CD4-positive, alpha-beta memory T cell (primary cell): Measurements from ENCODE around the gene CDC42BPB. TPM values are rescaled to one million over a fixed set of nuclear protein-coding genes. Genes with fewer than 3 reads are reported as not detected.

Experiments
- CTCF ChIA-PET: fragments of 350-600 bp; sonication (Branson Sonifier 250); formaldehyde crosslinking; loops from one replicate; lab custom pipeline; 2021; ENCODE audit warnings: inconsistent platforms; ENCODE audit not compliant: partially characterized antibody; lab: Charles Lee
- POLR2A ChIA-PET: fragments of 350-600 bp; sonication (Branson Sonifier 250); formaldehyde crosslinking; loops from one replicate; lab custom pipeline; 2021; ENCODE audit not compliant: partially characterized antibody; lab: Charles Lee
- DNase-seq, 5 donors: peaks; one replicate each; pipeline versions ENCODE4 v3.0.0 to v3.0.0-alpha.2; 2020 to 2022; ENCODE audit warnings: mixed read lengths in 1 of 5
- H3K27ac ChIP-seq: one replicate; pipeline ENCODE4 v1.7.0; 2013; ENCODE audit warnings: low read depth, low read length
- H3K27me3 ChIP-seq: 2 replicates; pipeline ENCODE4 v1.7.0; 2013; ENCODE audit warnings: mild to moderate bottlenecking, low read length, moderate library complexity; ENCODE audit not compliant: insufficient read depth
- H3K36me3 ChIP-seq: 2 replicates; pipeline ENCODE4 v1.7.0; 2013; ENCODE audit warnings: mild to moderate bottlenecking, low read length, moderate library complexity; ENCODE audit not compliant: insufficient read depth
- H3K4me1 ChIP-seq: 2 replicates; pipeline ENCODE4 v1.7.0; 2013; ENCODE audit warnings: mild to moderate bottlenecking, low read length, moderate library complexity; ENCODE audit not compliant: insufficient read depth
- H3K4me3 ChIP-seq, 2 donors: one replicate each; pipeline ENCODE4 v1.7.0; 2013; ENCODE audit warnings: low read length in 2 of 2, mild to moderate bottlenecking in 1 of 2
- H3K9me3 ChIP-seq, 2 donors: one replicate each; pipeline ENCODE4 v1.7.0; 2013; ENCODE audit warnings: low read length in 2 of 2, control low read depth in 1 of 2; ENCODE audit not compliant: control insufficient read depth in 1 of 2
- H3K27ac Mint-ChIP-seq, 7 donors: one replicate each; pipeline ENCODE4 v1.8.0; 2020 to 2021; ENCODE audit warnings: mixed read lengths in 7 of 7, mild to moderate bottlenecking in 6 of 7, inconsistent platforms in 3 of 7, moderate library complexity in 3 of 7
- H3K27me3 Mint-ChIP-seq, 2 donors: one replicate each; pipeline ENCODE4 v1.8.0; 2020 to 2021; ENCODE audit warnings: mixed read lengths in 2 of 2
- H3K36me3 Mint-ChIP-seq, 2 donors: one replicate each; pipeline ENCODE4 v1.8.0; 2020 to 2021; ENCODE audit warnings: mixed read lengths in 2 of 2, inconsistent platforms in 1 of 2, mild to moderate bottlenecking in 1 of 2
- H3K4me1 Mint-ChIP-seq, 4 donors: one replicate each; pipeline ENCODE4 v1.8.0; 2020 to 2021; ENCODE audit warnings: mixed read lengths in 4 of 4, mild to moderate bottlenecking in 1 of 4
- H3K4me3 Mint-ChIP-seq, 8 donors: one replicate each; pipeline ENCODE4 v1.8.0; 2020 to 2021; ENCODE audit warnings: mixed read lengths in 8 of 8, mild to moderate bottlenecking in 7 of 8, moderate library complexity in 6 of 8, inconsistent platforms in 3 of 8
- H3K9me3 Mint-ChIP-seq, 8 donors: one replicate each; pipeline ENCODE4 v1.8.0; 2020 to 2021; ENCODE audit warnings: mixed read lengths in 8 of 8, mild to moderate bottlenecking in 5 of 8, inconsistent platforms in 3 of 8, moderate library complexity in 1 of 8
- intact Hi-C: fragments of 100-400 bp; cut with micrococcal nuclease; formaldehyde crosslinking; loops from one replicate; pipeline ENCODE4 v1.15.1; 2023
- polyA plus RNA-seq, 2 donors: library from polyadenylated mRNA; unstranded; fragments of 300-500 nt; fragmentation: Illumina TruSeq; gene quantifications; one replicate each; pipeline ENCODE4 v1.2.3, GENCODE V29; 2021
- total RNA-seq, 2 experiments: library from RNA; stranded (reverse); gene quantifications; one replicate each; pipeline ENCODE4 v1.2.3, GENCODE V29; 2021

CDC42BPB gene
- total and polyA plus RNA-seq, 4 experiments from 2014 or later = 0.02 to 8.4 (median 4.1) TPM

DNA sequence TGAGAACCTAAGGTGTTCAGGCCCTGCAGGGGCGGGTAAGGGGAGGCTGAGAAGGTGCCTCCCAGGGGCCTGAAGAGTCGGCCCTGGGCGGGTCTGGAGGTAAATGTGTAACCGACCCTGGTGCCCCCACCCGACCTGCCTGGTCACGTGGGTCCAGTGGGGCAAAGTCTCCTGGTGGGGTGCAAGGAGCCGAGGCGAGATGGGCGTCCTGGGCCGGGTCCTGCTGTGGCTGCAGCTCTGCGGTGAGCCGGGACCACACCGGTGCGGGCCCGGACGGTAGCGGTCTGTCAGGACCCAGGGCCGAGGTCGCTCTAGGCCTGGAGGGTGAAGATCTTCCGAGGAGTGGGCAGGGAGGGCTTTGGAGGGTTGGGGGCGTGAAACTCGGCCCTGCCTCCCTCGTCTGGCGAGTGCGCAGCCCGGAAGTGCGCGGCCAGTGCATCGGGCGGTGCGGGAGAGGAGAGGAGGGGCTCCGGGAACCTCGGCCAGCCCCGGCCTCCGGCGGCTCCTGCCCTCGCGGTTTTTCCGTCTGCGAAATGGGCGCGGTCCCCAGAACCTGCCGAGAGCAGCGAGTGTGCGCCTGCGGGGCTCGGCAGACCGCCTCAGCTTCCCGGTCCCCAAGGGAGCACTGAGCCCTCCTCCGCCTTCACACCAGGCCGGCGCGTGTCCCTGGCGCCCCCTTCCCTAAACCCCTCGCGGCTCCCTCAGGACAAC is 134.7 kb downstream of the CDC42BPB start, which contains the start of gene AMN:
Gene AMN (plus strand): TSS at position 174 of the 711 bp plus-strand sequence. CDS start 26 bp downstream, at position 200.
- H3K4me3 ChIP-seq = peak within 1 kb of the TSS; percentile 11 to 28
- POLR2A ChIA-PET = interaction anchor here (1.8 kb wide), 1 partner anchor 24 kb away, joined by 7 read pairs; no protein-coding TSS in a partner anchor

GRCh38 chr14:102920998-102921304 is 136.4 kb downstream of the CDC42BPB start:
- peaks cover 3% of the 10 kb centered on the region in 2 donors for H3K27me3 Mint-ChIP-seq
- POLR2A ChIA-PET = no interaction called here
- no peak overlapping the region for H3K27ac ChIP-seq
- peaks cover 19% of the 10 kb centered on the region for H3K4me1 ChIP-seq
- H3K9me3 Mint-ChIP-seq = no peaks in the 10 kb centered on the region
- peaks cover 5% of the 10 kb centered on the region for H3K27me3 ChIP-seq
- no peak overlapping the region for H3K4me3 ChIP-seq
- H3K36me3 ChIP-seq = no peaks in the 10 kb centered on the region
- H3K27ac Mint-ChIP-seq = no peak overlapping the region
- peaks cover 3 to 17% (median 9%) of the 10 kb centered on the region in 4 donors for H3K4me1 Mint-ChIP-seq
- no peaks in the 10 kb centered on the region for H3K9me3 ChIP-seq
- H3K4me3 Mint-ChIP-seq = no peak overlapping the region
- CTCF ChIA-PET = no interaction called here
- intact Hi-C loops = no loop called here
- no peak for DNase-seq
- H3K36me3 Mint-ChIP-seq = no peaks in the 10 kb centered on the region

More for the DNA sequence above, 134.7 kb downstream of the CDC42BPB start, which contains the start of gene AMN:
- Histone ChIP-seq H3K36me3 (no peaks in the 10 kb centered on the region), H3K27ac (no peak within 1 kb of the TSS), H3K9me3 (no peaks in the 10 kb centered on the region), H3K4me1 (peaks cover 19% of the 10 kb centered on the region), H3K27me3 (peaks cover 5% of the 10 kb centered on the region)
- no peaks in the 10 kb centered on the region for H3K36me3 Mint-ChIP-seq
- H3K9me3 Mint-ChIP-seq = no peaks in the 10 kb centered on the region
- H3K4me3 Mint-ChIP-seq = peak within 1 kb of the TSS; percentile 46 to 75 (median 74)
- no peak for DNase-seq
- peaks cover 2 to 24% (median 10%) of the 10 kb centered on the region in 4 donors for H3K4me1 Mint-ChIP-seq
- intact Hi-C loops = no loop called here
- CTCF ChIA-PET = no interaction called here
- peak within 1 kb of the TSS in 3 of 7 donors; percentile 23 to 76 (median 31) for H3K27ac Mint-ChIP-seq
- H3K27me3 Mint-ChIP-seq = peaks cover 7% of the 10 kb centered on the region in 2 donors

- no peak overlapping the region for H3K4me3 ChIP-seq
- intact Hi-C loops = no loop called here
- Mint-ChIP-seq H3K27me3 (no peaks in the 10 kb centered on the region), H3K9me3 (no peaks in the 10 kb centered on the region), H3K4me1 (peaks cover 3 to 12% (median 6%) of the 10 kb centered on the region in 4 donors), H3K4me3 (no peak overlapping the region), H3K27ac (no peak overlapping the region), H3K36me3 (no peaks in the 10 kb centered on the region)
- ChIA-PET POLR2A (no interaction called here), CTCF (no interaction called here)
- H3K27me3 ChIP-seq = peaks cover 5% of the 10 kb centered on the region
- no peaks in the 10 kb centered on the region for H3K36me3 ChIP-seq
- H3K9me3 ChIP-seq = no peaks in the 10 kb centered on the region
- no peak overlapping the region for H3K27ac ChIP-seq
- no peak for DNase-seq
- H3K4me1 ChIP-seq = peaks cover 19% of the 10 kb centered on the region
Measured at GRCh38 chr14:102920273-102920997, 136.9 kb downstream of the CDC42BPB start.

DNA sequence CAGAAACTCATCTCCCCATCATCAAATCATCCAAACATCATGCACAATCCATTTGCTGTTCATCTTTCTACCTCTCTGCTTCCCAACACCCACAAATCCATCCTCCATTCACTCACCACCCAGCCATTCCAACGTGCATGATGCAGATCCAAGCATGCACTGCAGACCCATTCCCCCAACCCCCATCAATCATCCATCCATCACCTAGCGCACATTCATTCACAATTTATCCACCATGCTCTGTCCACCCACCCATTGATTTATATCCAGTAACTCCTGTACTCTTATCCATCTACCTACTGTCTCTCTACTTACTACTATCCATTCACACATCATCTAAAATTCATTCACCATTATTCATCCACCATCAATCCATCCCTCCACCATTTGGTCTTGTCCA is 138.9 kb downstream of the CDC42BPB start:
- H3K27ac Mint-ChIP-seq = no peak overlapping the region
- H3K4me3 Mint-ChIP-seq = no peak overlapping the region
- ChIA-PET CTCF (interaction anchor here (0.9 to 3.2 kb wide), 4 partner anchors 13 to 394 kb away, joined by 3 to 26 read pairs (median 9); no protein-coding TSS in a partner anchor), POLR2A (no interaction called here)
- no peaks in the 10 kb centered on the region for H3K9me3 ChIP-seq
- H3K27me3 ChIP-seq = no peaks in the 10 kb centered on the region
- no peak overlapping the region for H3K27ac ChIP-seq
- DNase-seq = no peak
- no peaks in the 10 kb centered on the region for H3K9me3 Mint-ChIP-seq
- no peaks in the 10 kb centered on the region for H3K36me3 Mint-ChIP-seq
- H3K4me1 ChIP-seq = peaks cover 6% of the 10 kb centered on the region
- no peaks in the 10 kb centered on the region for H3K27me3 Mint-ChIP-seq
- intact Hi-C loops = loop anchor here (1.0 to 5.0 kb wide), 3 partner anchors 143 to 396 kb away; no protein-coding TSS in a partner anchor
- no peaks in the 10 kb centered on the region for H3K36me3 ChIP-seq
- H3K4me1 Mint-ChIP-seq = peaks cover 0 to 5% (median 3%) of the 10 kb centered on the region in 4 donors
- no peak overlapping the region for H3K4me3 ChIP-seq

GRCh38 chr14:102917469-102918211 is 139.7 kb downstream of the CDC42BPB start:
- Histone ChIP-seq H3K27ac (no peak overlapping the region), H3K4me3 (no peak overlapping the region), H3K36me3 (no peaks in the 10 kb centered on the region), H3K27me3 (no peaks in the 10 kb centered on the region), H3K9me3 (no peaks in the 10 kb centered on the region), H3K4me1 (no peaks in the 10 kb centered on the region)
- ChIA-PET CTCF (interaction anchor here (0.9 to 3.2 kb wide), 5 partner anchors 13 to 393 kb away, joined by 3 to 26 read pairs (median 3); no protein-coding TSS in a partner anchor), POLR2A (no interaction called here)
- Mint-ChIP-seq H3K9me3 (no peaks in the 10 kb centered on the region), H3K27me3 (no peaks in the 10 kb centered on the region), H3K4me1 (peaks cover 0 to 1% (median 0%) of the 10 kb centered on the region in 4 donors), H3K36me3 (no peaks in the 10 kb centered on the region), H3K27ac (peak overlapping the region in 3 of 7 donors; percentile 2 to 87 (median 10)), H3K4me3 (no peak overlapping the region)
- intact Hi-C loops = loop anchor here (1.0 to 5.0 kb wide), 3 partner anchors 142 to 395 kb away; no protein-coding TSS in a partner anchor
- DNase-seq = peak in 4 of 5 donors; percentile 34 to 46 (median 43)

DNA sequence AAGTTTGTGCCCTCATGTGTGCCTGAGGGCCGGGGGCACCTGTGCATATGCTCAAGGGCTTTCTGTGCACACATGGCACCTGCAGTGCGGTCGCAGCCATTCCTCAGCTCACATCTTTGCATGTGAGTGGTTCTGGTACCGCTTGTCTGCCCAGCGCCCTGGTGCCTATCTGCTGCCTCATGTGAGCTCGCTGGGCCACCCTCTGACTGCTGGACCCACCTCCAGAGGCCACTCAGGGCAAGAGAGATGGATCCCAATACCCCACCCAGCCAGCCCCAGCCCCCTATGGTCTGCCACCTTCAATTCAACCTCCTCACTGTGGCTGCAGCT is 140.3 kb downstream of the CDC42BPB start:
- Mint-ChIP-seq H3K9me3 (no peaks in the 10 kb centered on the region), H3K4me1 (peaks cover 0 to 1% (median 0%) of the 10 kb centered on the region in 4 donors), H3K27ac (peak overlapping the region in 4 of 7 donors; percentile 10 to 87 (median 30)), H3K4me3 (no peak overlapping the region), H3K27me3 (no peaks in the 10 kb centered on the region), H3K36me3 (no peaks in the 10 kb centered on the region)
- no peak for DNase-seq
- Histone ChIP-seq H3K27ac (no peak overlapping the region), H3K36me3 (no peaks in the 10 kb centered on the region), H3K9me3 (no peaks in the 10 kb centered on the region), H3K27me3 (no peaks in the 10 kb centered on the region), H3K4me3 (no peak overlapping the region), H3K4me1 (no peaks in the 10 kb centered on the region)
- intact Hi-C loops = loop anchor here (5.0 kb wide), 1 partner anchor 395 kb away; no protein-coding TSS in a partner anchor
- CTCF ChIA-PET = interaction anchor here (2.9 to 3.2 kb wide), 2 partner anchors 144 to 222 kb away, joined by 15 to 26 read pairs; no protein-coding TSS in a partner anchor
- POLR2A ChIA-PET = no interaction called here
